ENCODE measurements around the gene LIG1.

DNA sequence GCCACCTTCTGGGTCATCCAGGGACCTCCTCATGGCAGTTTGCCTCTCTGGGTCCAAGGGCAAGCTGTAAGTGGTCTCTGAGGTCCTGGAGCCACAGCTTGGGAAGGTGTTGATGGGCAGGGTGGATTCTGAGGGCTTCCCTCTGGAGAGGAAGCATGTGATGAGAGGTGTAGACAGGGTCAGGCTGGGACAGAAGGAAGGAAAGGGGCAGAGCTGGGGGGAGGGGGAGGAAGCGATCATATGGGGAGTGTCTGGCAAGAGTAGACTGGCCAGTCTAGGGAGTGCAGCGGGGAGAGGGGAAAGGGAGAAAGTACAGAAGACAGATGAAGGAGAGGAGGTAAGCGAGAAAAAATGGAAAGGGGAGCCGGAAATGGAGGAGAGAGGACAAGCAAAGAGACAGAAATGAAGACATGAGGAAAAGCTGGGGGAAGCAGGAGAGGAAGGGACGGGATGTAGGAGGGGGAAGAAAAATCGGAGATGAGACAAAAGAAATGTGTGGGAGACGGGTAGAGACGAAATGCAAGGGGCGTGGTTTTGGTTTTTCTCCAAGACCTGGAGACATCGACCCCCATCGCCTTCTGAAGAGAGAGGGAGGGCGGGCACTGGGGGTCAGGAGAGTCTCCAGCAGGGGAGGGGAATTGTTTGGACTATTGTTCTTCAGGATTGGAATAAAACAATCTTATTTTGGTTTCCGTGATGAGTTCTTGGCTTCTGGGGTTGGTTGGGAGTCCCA, 27.0 kb upstream of the LIG1 start:
- TF ChIP-seq POLR2A (IDR thresholded peaks at IDR 0.05), result no peak
- TF ChIP-seq, protein P1, sequence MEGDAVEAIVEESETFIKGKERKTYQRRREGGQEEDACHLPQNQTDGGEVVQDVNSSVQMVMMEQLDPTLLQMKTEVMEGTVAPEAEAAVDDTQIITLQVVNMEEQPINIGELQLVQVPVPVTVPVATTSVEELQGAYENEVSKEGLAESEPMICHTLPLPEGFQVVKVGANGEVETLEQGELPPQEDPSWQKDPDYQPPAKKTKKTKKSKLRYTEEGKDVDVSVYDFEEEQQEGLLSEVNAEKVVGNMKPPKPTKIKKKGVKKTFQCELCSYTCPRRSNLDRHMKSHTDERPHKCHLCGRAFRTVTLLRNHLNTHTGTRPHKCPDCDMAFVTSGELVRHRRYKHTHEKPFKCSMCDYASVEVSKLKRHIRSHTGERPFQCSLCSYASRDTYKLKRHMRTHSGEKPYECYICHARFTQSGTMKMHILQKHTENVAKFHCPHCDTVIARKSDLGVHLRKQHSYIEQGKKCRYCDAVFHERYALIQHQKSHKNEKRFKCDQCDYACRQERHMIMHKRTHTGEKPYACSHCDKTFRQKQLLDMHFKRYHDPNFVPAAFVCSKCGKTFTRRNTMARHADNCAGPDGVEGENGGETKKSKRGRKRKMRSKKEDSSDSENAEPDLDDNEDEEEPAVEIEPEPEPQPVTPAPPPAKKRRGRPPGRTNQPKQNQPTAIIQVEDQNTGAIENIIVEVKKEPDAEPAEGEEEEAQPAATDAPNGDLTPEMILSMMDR (IDR thresholded peaks at IDR 0.05), result no peak
- TF ChIP-seq POLR2AphosphoS5 (IDR thresholded peaks at IDR 0.05), result no peak
